ENCODE results near the gene SERPINB2. TPM values are rescaled to one million over a fixed set of nuclear protein-coding genes. Genes with fewer than 3 reads are reported as not detected.

The SERPINB2 gene
- total and polyA plus RNA-seq, 10 of the 15 experiments (the other 5 are each of a cell fraction or from before 2014, with no cell fraction given) = 9.6 to 25.3 (median 14.0) TPM

DNA sequence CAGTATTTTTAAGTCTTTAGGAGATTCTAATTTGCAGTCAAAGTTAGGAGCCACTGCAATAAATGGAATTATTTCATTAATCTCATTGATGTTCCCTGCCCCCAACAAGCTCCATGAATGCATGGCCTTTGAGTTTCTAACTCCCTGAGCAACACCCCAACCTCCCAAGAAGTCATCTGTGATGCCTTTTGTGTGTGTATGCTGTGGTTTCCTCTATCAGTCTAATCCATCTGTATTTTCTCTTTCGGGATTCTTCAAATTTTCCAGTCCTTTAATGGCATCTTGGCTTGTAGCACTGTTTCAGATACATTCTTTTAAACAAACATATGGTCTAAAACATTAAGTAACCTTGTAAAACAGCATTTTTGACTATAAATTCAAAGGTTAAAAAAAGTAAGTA lies 37.0 kb downstream of the SERPINB2 start:
- Histone ChIP-seq H3K36me3 (ENCODE audit: control insufficient read depth in 2 of 2, insufficient read depth in 2 of 2, low read length in 1 of 2) (no peaks in the 10 kb centered on the region), H3K4me2 (ENCODE audit: control insufficient read depth, insufficient read depth) (no peak overlapping the region), H3K9me3 (replicated peaks; ENCODE audit: control insufficient read depth, insufficient read depth, low read length) (no peaks in the 10 kb centered on the region), H3K4me3 (no peak overlapping the region), H4K20me1 (ENCODE audit: control insufficient read depth, insufficient read depth) (no peaks in the 10 kb centered on the region), H3K27me3 (replicated peaks in 1 of 2; ENCODE audit: control insufficient read depth in 2 of 2, insufficient read depth in 2 of 2, low read length in 1 of 2) (no peaks in the 10 kb centered on the region), H3K79me2 (ENCODE audit: control insufficient read depth, insufficient read depth, low read length) (no peaks in the 10 kb centered on the region), H3K27ac (ENCODE audit: control insufficient read depth, insufficient read depth) (no peak overlapping the region), H3K9ac (ENCODE audit: control insufficient read depth, insufficient read depth, low read length) (no peak overlapping the region), H3K4me1 (ENCODE audit: control insufficient read depth, insufficient read depth, low read length) (no peaks in the 10 kb centered on the region), H2AFZ (ENCODE audit: control insufficient read depth, low read depth, low read length) (no peak overlapping the region; the same call in 1 of the 2 replicates)
- ChIA-PET SMC1A (ENCODE audit: uncharacterized antibody, unreplicated experiment) (interaction anchor here (1.0 to 4.7 kb wide), 4 partner anchors 9 to 37 kb away, joined by 3 to 37 read pairs (median 16); partner anchors contain the start of gene SERPINB10), POLR2A (interaction anchor here (1.1 kb wide), 1 partner anchor 10 kb away, joined by 4 read pairs; no protein-coding TSS in a partner anchor), CTCF (interaction anchor here (0.9 to 3.1 kb wide), 2 partner anchors 11 to 16 kb away, joined by 3 to 17 read pairs; partner anchors contain the start of gene SERPINB10), RAD21 (ENCODE audit: unreplicated experiment) (interaction anchor here (2.7 kb wide), 1 partner anchor 12 kb away, joined by 8 read pairs; no protein-coding TSS in a partner anchor)
- in situ Hi-C loops (cut with MboI) = no loop called here
- BruUV-seq (replicated peaks) = no TSS peak
- 77% methylated on average over 1 of the region's 1 CpG for WGBS (ENCODE audit: insufficient coverage, insufficient replicate concordance, low lambda C conversion rate, missing lambda C conversion rate)
- TF ChIP-seq CBFB (IDR thresholded peaks at IDR 0.05; ENCODE audit: low read depth) = no peak
- TF ChIP-seq, protein P1, sequence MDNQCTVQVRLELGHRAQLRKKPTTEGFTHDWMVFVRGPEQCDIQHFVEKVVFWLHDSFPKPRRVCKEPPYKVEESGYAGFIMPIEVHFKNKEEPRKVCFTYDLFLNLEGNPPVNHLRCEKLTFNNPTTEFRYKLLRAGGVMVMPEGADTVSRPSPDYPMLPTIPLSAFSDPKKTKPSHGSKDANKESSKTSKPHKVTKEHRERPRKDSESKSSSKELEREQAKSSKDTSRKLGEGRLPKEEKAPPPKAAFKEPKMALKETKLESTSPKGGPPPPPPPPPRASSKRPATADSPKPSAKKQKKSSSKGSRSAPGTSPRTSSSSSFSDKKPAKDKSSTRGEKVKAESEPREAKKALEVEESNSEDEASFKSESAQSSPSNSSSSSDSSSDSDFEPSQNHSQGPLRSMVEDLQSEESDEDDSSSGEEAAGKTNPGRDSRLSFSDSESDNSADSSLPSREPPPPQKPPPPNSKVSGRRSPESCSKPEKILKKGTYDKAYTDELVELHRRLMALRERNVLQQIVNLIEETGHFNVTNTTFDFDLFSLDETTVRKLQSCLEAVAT (IDR thresholded peaks at IDR 0.05) = no peak
- TF ChIP-seq RCOR1 (conservative IDR thresholded peaks at IDR 0.05; ENCODE audit: low read depth, low read length) = no peak
- no peak for TF ChIP-seq CHD4 (IDR thresholded peaks at IDR 0.05)
- no peak for TF ChIP-seq KDM1A (IDR thresholded peaks at IDR 0.05; ENCODE audit: borderline replicate concordance)
- TF ChIP-seq, protein P2, sequence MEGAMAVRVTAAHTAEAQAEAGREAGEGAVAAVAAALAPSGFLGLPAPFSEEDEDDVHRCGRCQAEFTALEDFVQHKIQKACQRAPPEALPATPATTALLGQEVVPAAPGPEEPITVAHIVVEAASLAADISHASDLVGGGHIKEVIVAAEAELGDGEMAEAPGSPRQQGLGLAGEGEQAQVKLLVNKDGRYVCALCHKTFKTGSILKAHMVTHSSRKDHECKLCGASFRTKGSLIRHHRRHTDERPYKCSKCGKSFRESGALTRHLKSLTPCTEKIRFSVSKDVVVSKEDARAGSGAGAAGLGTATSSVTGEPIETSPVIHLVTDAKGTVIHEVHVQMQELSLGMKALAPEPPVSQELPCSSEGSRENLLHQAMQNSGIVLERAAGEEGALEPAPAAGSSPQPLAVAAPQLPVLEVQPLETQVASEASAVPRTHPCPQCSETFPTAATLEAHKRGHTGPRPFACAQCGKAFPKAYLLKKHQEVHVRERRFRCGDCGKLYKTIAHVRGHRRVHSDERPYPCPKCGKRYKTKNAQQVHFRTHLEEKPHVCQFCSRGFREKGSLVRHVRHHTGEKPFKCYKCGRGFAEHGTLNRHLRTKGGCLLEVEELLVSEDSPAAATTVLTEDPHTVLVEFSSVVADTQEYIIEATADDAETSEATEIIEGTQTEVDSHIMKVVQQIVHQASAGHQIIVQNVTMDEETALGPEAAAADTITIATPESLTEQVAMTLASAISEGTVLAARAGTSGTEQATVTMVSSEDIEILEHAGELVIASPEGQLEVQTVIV (IDR thresholded peaks at IDR 0.05; ENCODE audit: borderline replicate concordance, partially characterized antibody) = no peak
- TF ChIP-seq ZNF207 (IDR thresholded peaks at IDR 0.05; ENCODE audit: borderline replicate concordance) = no peak
- TF ChIP-seq HSF1 (IDR thresholded peaks at IDR 0.05; ENCODE audit: low read depth, low read length) = no peak
- TF ChIP-seq PAX8 (IDR thresholded peaks at IDR 0.05) = no peak
- TF ChIP-seq RELA (IDR thresholded peaks at IDR 0.05; ENCODE audit: borderline replicate concordance, partially characterized antibody) = no peak
- TF ChIP-seq PAX5 (IDR thresholded peaks at IDR 0.05; ENCODE audit: borderline replicate concordance, low read depth, low read length) = no peak
- TF ChIP-seq NFYB (IDR thresholded peaks at IDR 0.05; ENCODE audit: insufficient read depth, low read depth, low read length) = no peak
- no peak for TF ChIP-seq MEF2A (IDR thresholded peaks at IDR 0.05; ENCODE audit: insufficient read depth, low read depth, low read length)
- TF ChIP-seq PBX3 (IDR thresholded peaks at IDR 0.05; ENCODE audit: insufficient replicate concordance, low read depth, low read length) = no peak
- TF ChIP-seq CEBPB (IDR thresholded peaks at IDR 0.05; ENCODE audit: borderline replicate concordance in 1 of 2, low read depth in 2 of 2, low read length in 2 of 2) = no peak
- TF ChIP-seq POLR2AphosphoS5 (IDR thresholded peaks at IDR 0.05; ENCODE audit: low read length) = no peak
- intact Hi-C loops (cut with micrococcal nuclease; ENCODE audit: unreplicated experiment) = no loop called here
- FAIRE-seq = no peak
- DNase-seq (ENCODE audit: low read depth, low spot score) = no peak
- no peak for ATAC-seq

Data from GM12878 (cell line).